Measurements from ENCODE around the gene SEC16A.

- TF ChIP-seq CTCF (IDR thresholded peaks at IDR 0.05) (no peak), POLR2A (IDR thresholded peaks at IDR 0.05) (no peak)
Measured at GRCh38 chr9:136511670-136512592, 29.1 kb upstream of the SEC16A start.

Data from thyroid gland (tissue), 4 donors.